OCI-LY7 (cell line): ENCODE data around the gene TMPRSS2. TPM values are rescaled to one million over a fixed set of nuclear protein-coding genes. Genes with fewer than 3 reads are reported as not detected.

Source experiments
- BruUV-seq: library from RNA; stranded (reverse); fragments of 400-500 nt; replicated peaks from 2 replicates; lab custom pipeline; 2021; lab: Mats Ljungman, UMichigan
- CTCF ChIA-PET: fragments of 300-600 bp; sonication (Branson Sonifier 250); formaldehyde crosslinking; loops from one replicate; lab custom pipeline; 2022; ENCODE audit warnings: antibody characterized with exemption; ENCODE audit not compliant: unreplicated experiment; lab: Charles Lee
- POLR2A ChIA-PET: fragments of 300-600 bp; sonication (Branson Sonifier 250); formaldehyde crosslinking; loops from one replicate; lab custom pipeline; 2022; ENCODE audit warnings: antibody characterized with exemption; lab: Charles Lee
- DNase-seq: peaks from one replicate; pipeline ENCODE4 v3.0.0-alpha.2; 2015; ENCODE audit warnings: low spot score
- H2AFZ ChIP-seq: fragments of 200-600 bp; sonication (generic), shearing (Covaris generic); 2 replicates; pipeline ENCODE4 v1.6.1; 2014; ENCODE audit warnings: mild to moderate bottlenecking, antibody characterized with exemption, low read length, moderate library complexity
- H3K27ac ChIP-seq: fragments of 200-600 bp; sonication (generic); 2 replicates; pipeline ENCODE4 v1.5.1; 2014; ENCODE audit warnings: mixed run types, low read depth, mild to moderate bottlenecking, moderate library complexity, low read length, inconsistent platforms; ENCODE audit not compliant: poor library complexity, severe bottlenecking
- H3K36me3 ChIP-seq: fragments of 200-600 bp; sonication (generic); 2 replicates; pipeline ENCODE4 v1.6.1; 2014; ENCODE audit warnings: mild to moderate bottlenecking, antibody characterized with exemption, low read length, moderate library complexity, mixed read lengths; ENCODE audit not compliant: insufficient read depth
- H3K4me1 ChIP-seq: fragments of 200-600 bp; sonication (generic); 2 replicates; pipeline ENCODE4 v1.5.1; 2014; ENCODE audit warnings: mild to moderate bottlenecking, low read length; ENCODE audit not compliant: insufficient read depth, poor library complexity, severe bottlenecking
- H3K4me2 ChIP-seq: fragments of 200-600 bp; sonication (generic); 2 replicates; pipeline ENCODE4 v1.6.1; 2014; ENCODE audit warnings: mild to moderate bottlenecking, low read length
- H3K4me3 ChIP-seq: fragments of 200-600 bp; sonication (generic); 2 replicates; pipeline ENCODE4 v1.5.1; 2014; ENCODE audit warnings: mild to moderate bottlenecking, low read depth, low read length; ENCODE audit not compliant: poor library complexity, severe bottlenecking
- H3K79me2 ChIP-seq: fragments of 200-600 bp; sonication (generic); 2 replicates; pipeline ENCODE4 v1.6.1; 2016; ENCODE audit warnings: low read depth, mild to moderate bottlenecking, low read length, moderate library complexity, mixed read lengths; ENCODE audit not compliant: insufficient read depth
- H3K9me2 ChIP-seq: fragments of 200-600 bp; sonication (generic); 2 replicates; pipeline ENCODE4 v1.6.1; 2016; ENCODE audit warnings: mild to moderate bottlenecking, low read length, mixed read lengths; ENCODE audit not compliant: insufficient read depth
- H3K9me3 ChIP-seq: fragments of 200-600 bp; sonication (generic); 2 replicates; pipeline ENCODE4 v1.6.1; 2014; ENCODE audit warnings: mild to moderate bottlenecking, mixed run types, low read length, mixed read lengths
- H4K20me1 ChIP-seq: fragments of 200-600 bp; sonication (generic); 2 replicates; pipeline ENCODE4 v1.6.1; 2014; ENCODE audit warnings: mild to moderate bottlenecking, antibody characterized with exemption, low read length, moderate library complexity, mixed read lengths; ENCODE audit not compliant: insufficient read depth
- EZH2phosphoT487 ChIP-seq: fragments of 200-600 bp; sonication (generic); IDR thresholded peaks from 2 replicates; pipeline ENCODE4 v1.6.1; 2018; ENCODE audit warnings: low read depth, borderline replicate concordance, mild to moderate bottlenecking, mixed run types, antibody characterized with exemption, low read length, moderate library complexity, mixed read lengths
- intact Hi-C: fragments of 100-400 bp; cut with micrococcal nuclease; formaldehyde crosslinking; loops from one replicate; pipeline ENCODE4 v1.10.0; 2022; ENCODE audit not compliant: unreplicated experiment
- total RNA-seq, 2 experiments: library from RNA; depleted of rRNA in 1 of 2; stranded (reverse); fragments of >200 nt in 1 of 2; shearing (Covaris generic) in 1 of 2; gene quantifications; 2 replicates each; pipeline ENCODE4 v1.2.3, GENCODE V29; 2014 to 2022
- TF ChIP-seq, protein P1 (sequence below): fragments of 200-600 bp; sonication (generic); conservative IDR thresholded peaks from 2 replicates; pipeline ENCODE4 v1.5.1; 2014; ENCODE audit warnings: mild to moderate bottlenecking, antibody characterized with exemption, low read length, moderate library complexity, mixed read lengths

Gene TMPRSS2
- total RNA-seq, 2 experiments from 2014 or later: 0.09 TPM; not detected in 1

DNA sequence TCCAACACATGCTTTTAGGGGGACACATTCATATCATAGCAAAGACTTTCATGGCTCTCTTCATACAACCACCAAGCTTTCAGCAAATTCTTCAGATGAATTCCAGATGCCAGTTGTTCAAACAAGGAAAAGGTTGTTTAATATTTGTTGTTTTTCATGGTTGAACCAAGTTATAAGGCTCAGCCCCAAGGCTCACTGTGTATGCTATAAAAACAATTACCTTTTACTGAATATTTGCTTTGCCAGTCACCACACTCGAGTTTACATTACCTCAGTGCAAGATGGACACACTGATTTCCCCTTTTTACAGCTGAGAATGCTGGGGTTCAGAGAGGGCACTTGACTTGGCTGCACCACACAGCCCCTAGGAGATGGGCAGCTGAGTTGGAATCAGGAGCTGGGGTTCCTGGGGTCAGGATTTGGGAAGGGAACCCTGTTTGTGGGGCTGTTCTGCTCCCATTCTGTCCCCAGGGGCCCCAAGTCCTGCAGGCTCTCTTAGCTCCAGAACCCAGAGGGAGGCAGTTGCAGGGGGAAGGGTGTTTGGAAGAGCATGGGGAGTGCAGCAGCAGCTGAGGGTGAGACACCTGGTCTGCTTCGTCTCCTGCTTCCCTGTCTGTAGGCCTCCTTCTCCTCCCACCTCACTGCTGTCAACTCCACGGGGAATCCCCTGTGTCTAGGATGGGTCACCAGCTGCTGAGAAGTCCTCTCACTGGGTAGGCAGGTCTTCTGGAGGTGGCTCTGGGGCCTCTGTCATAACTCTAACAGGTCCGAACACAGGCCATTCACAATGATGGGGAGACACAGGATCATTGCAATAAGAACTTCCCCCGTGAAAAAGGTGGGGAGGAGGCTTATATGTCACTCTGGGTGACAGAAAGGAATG lies 12.8 kb upstream of the TMPRSS2 start:
- Histone ChIP-seq H3K9me2 (no peaks in the 10 kb centered on the region), H3K4me2 (no peak overlapping the region), H3K36me3 (no peaks in the 10 kb centered on the region), H3K79me2 (no peaks in the 10 kb centered on the region), H3K27ac (no peak overlapping the region), H3K4me1 (no peaks in the 10 kb centered on the region), H4K20me1 (no peaks in the 10 kb centered on the region), H3K4me3 (no peak overlapping the region), H3K9me3 (no peaks in the 10 kb centered on the region), H2AFZ (no peak overlapping the region)
- no peak for DNase-seq
- TF ChIP-seq, protein P1, sequence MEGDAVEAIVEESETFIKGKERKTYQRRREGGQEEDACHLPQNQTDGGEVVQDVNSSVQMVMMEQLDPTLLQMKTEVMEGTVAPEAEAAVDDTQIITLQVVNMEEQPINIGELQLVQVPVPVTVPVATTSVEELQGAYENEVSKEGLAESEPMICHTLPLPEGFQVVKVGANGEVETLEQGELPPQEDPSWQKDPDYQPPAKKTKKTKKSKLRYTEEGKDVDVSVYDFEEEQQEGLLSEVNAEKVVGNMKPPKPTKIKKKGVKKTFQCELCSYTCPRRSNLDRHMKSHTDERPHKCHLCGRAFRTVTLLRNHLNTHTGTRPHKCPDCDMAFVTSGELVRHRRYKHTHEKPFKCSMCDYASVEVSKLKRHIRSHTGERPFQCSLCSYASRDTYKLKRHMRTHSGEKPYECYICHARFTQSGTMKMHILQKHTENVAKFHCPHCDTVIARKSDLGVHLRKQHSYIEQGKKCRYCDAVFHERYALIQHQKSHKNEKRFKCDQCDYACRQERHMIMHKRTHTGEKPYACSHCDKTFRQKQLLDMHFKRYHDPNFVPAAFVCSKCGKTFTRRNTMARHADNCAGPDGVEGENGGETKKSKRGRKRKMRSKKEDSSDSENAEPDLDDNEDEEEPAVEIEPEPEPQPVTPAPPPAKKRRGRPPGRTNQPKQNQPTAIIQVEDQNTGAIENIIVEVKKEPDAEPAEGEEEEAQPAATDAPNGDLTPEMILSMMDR: no peak
- no peak for TF ChIP-seq EZH2phosphoT487
- intact Hi-C loops: no loop called here
- ChIA-PET CTCF (no interaction called here), POLR2A (interaction anchor here (0.7 kb wide), 1 partner anchor 23 kb away, joined by 4 read pairs; no protein-coding TSS in a partner anchor)
- BruUV-seq: no TSS peak

DNA sequence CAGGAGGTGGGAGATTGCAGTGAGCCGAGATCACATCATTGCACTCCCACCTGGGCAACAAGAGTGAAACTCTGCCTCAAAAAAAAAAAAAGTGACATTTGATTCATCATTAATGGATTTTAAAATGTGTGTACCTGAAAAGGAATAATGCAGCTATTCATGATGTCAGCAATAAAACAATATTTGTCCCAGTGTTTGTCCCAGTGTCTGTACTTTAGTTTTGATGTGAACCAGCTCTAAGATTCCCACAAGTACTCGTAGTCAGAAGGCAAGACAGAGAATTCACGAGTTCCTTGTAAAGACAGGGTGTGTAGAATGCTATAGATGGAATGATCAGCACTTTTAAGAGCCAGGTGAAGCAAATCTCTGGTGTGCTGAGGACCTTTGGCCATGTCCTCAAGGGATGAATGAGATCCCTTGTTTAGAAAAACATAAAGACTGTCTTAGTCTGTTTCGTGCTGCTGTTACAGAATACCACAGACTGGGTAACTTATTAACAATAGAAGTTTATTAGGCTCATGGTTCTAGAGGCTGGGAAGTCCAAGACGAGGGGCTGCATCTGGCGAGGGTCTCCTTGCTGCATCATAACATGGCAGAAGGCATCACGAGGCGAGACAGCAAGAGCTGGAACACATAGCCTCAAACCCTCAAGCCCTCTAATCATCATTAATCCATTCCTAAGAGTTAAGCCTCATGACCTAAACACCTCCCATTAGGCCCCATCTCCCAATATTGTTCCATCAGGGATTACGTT lies 12.0 kb upstream of the TMPRSS2 start:
- BruUV-seq: no TSS peak
- Histone ChIP-seq H3K36me3 (no peaks in the 10 kb centered on the region), H3K79me2 (no peaks in the 10 kb centered on the region), H4K20me1 (no peaks in the 10 kb centered on the region), H2AFZ (no peak overlapping the region), H3K4me3 (no peak overlapping the region), H3K4me2 (no peak overlapping the region), H3K9me3 (no peaks in the 10 kb centered on the region), H3K9me2 (no peaks in the 10 kb centered on the region), H3K4me1 (no peaks in the 10 kb centered on the region), H3K27ac (no peak overlapping the region)
- TF ChIP-seq, protein P1: no peak
- no peak for TF ChIP-seq EZH2phosphoT487
- ChIA-PET POLR2A (interaction anchor here (0.7 kb wide), 2 partner anchors 24 to 293 kb away, joined by 3 to 4 read pairs; no protein-coding TSS in a partner anchor), CTCF (no interaction called here)
- intact Hi-C loops: no loop called here
- no peak for DNase-seq
